HG02588 (cell line): ENCODE measurements around the gene ABCA4.
A peak's percentile ranks its signal among the peaks of the same experiment; 100 is the strongest.

Experiments
- ATAC-seq: cut with Tn5 transposase; IDR thresholded peaks from one replicate; pipeline ENCODE4 v1.9.1; 2021; ENCODE audit warnings: mild to moderate bottlenecking, moderate library complexity; ENCODE audit not compliant: unreplicated experiment

Gene ABCA4

DNA sequence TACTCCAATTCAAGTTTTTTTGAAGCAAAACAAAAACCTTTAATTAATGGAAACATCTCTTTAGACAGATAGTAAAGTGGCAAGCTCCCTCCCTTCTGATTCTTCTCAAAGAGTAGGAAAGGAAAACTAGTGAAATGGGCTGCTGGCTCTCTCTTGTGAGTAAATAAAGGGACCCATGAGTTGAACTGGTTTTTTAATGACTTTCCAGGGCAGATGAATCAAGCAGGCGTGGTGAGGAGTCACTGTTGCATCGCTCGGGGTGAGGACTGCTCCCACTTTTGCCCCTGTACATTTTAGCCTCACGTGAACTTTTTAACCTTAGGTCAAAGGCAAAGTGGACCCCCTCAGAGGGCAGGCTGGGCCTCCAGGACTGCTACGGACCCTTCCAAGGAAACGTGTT lies 64.8 kb downstream of the ABCA4 start:
- no peak for ATAC-seq

DNA sequence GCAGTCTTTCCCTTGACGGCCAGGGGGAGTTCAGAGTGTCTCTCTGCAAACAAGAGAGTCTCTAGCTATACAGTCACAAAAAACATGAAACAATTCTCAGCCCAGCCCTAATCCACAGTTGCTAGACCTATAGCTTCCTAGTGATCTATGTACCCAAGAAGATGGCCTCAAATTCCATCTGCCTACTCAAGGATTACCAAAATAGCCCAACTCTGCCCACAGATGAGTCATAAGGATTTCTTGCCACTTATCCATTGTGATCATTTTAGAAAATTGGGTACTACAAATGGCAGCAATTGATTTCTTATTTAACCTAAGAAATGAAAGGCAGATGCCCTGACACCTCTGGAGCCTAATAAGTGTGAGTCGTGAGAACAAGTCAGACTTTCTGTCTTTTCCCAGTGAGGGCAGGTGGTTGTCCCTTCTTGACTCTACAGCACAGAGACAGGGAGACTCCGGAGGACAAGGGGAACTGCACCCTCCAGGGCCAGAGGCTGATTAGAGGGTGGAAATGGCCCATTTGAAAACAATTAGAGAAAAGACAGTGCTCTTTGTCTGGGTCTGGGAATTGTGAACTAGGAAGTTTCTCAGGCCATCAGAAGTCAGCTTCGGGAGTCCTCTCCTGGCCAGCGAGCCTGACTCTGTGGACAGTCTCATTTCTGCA lies 65.4 kb downstream of the ABCA4 start:
- no peak for ATAC-seq

DNA sequence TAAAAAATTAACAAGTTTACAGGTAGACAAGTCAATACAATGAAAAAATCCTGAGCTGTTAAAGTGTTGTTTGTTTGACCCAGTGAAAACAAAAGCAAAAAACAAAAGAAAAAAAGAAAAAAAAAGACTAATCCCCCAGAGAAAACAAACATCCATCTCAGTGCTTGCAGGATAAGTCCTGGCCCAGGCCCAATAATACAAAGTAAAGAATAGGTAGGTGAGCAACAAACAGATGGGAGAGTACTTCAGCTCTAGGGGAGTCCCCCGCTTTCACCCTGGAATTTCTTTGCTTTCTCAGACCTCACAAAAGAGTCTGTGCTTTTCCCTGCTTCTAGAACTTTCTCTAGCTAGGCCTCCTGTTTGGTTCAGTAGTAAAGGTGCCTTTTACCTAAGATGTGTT lies 70.3 kb downstream of the ABCA4 start:
- no peak for ATAC-seq

- ATAC-seq: no peak
Observed at GRCh38 chr1:94050254-94050653, 70.7 kb downstream of the ABCA4 start.

- ATAC-seq: no peak
Observed at GRCh38 chr1:94049791-94050190, 71.2 kb downstream of the ABCA4 start.

- no peak for ATAC-seq
Observed at GRCh38 chr1:94048413-94049164, 72.4 kb downstream of the ABCA4 start.

- ATAC-seq: no peak
Observed at GRCh38 chr1:94047949-94048348, 73.0 kb downstream of the ABCA4 start.

GRCh38 chr1:94045465-94046056 lies 75.4 kb downstream of the ABCA4 start:
- no peak for ATAC-seq

- ATAC-seq: no peak
Observed at GRCh38 chr1:94044891-94045290, 76.1 kb downstream of the ABCA4 start.

DNA sequence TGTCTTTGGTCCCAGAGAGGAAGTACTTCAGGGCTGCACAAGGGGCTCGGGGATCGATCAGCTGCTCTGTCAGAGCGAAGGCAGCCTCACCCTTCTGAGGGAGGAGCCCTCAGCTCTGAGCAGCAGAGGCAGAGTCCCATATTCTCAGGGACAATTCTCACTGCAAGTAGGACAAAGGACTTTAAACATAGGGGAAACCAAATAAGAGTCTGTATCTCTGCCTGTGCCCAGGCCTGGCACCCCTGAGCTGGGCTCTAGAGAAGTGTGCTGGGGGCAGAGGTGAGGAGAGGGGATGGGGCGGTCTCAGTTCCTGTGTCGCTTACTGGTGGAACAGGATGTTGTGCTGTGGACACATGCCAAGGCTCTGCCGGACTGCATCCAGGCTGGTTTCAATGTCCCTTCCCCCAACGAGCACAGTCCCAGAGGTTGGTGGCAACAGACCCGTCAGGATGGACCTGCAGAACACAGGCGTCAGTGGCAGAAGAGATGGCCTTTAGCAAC lies 76.6 kb downstream of the ABCA4 start:
- no peak for ATAC-seq

- ATAC-seq: no peak
Observed at GRCh38 chr1:94043738-94044289, 77.1 kb downstream of the ABCA4 start.

GRCh38 chr1:94042388-94042787 lies 78.6 kb downstream of the ABCA4 start:
- no peak for ATAC-seq

DNA sequence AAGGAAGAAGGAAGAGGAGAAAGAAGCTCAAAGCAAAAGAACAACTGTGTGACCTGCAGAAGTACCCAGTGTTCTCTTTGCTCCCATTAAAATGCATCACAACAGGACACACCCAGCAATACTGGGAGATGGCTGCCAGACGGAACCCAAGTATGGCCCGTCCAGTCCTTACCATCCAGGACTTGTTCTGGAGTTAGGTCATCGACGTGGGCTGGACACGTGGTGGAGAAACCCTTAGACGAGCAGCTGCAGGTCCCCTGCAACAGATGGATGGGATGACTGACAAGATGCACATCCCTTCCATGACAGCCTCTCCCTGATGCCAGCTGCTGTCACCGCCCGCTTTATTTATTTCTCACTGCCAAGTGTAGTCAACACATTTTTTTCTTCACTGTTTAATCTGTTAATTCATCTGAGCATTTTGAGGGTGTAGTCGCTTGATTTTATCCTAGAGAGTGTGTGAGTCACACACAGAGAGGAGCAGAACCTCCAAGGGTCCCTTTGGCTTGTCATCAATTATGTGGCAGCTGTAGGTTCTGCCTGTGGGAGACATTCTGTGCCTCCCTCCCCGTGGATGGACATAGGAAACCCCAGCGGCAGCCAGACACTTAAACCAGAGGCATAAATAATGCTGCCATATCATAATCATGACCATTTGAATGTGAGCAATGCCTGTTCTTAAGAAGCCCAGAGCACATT lies 80.9 kb downstream of the ABCA4 start:
- no peak for ATAC-seq

DNA sequence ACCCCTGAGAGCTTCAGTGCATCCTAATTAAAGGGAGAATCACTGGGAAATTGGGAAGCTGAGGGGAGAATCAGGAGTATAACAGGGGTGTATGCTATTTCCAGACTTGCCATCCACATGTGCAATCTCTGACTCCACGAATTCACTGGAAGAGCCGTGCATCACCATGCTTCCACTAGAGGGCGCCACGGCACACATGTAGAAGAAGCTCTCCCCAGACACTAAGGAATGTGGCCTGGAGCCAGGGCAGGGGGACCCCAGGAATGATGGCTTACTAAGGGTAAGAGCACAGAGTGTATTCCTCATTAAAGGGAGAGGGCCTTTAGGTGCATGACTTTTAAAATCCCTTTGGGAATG lies 81.5 kb downstream of the ABCA4 start:
- ATAC-seq: no peak

DNA sequence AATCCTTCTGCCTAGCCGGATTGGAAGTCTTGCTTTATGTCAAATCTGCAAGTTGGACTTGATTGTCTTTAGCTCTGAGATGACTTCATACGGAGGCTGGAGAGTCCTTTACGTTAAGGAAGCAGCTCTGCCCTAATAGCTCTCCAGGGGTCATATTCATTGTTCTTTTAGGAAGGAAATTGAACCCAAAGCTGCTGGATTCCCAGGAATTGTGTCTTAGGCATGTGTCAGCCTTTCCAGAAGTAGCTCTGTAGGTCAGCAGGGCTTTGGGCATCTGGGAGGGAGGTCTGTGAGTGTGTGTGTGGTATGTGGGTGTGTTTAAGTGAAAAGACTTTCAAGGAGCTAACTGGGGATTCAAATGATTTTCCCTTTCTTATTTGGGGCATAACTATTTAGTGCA lies 82.4 kb downstream of the ABCA4 start:
- no peak for ATAC-seq

- ATAC-seq: peak; percentile 59
Observed at GRCh38 chr1:94037392-94038229, 83.3 kb downstream of the ABCA4 start.

- no peak for ATAC-seq
Observed at GRCh38 chr1:94036730-94037129, 84.2 kb downstream of the ABCA4 start.

DNA sequence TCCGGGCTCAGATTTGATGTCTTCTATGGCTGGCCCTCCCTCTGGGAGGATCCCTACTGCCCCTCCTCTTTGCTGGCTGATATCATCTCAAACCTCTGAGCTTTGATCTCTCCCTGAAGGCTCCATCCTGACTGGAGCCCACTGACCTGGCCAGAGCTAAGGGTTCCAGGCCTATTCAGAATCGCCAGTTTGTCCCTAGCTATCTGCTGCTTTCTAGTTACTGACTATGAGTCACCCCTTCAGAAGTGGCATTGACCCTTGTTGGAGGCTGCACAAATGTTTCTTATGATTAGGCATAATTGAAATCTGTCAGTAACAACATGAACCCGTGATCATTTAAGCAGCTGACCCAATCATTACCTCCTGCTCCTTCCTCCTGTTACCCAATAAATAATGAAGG lies 87.1 kb downstream of the ABCA4 start:
- ATAC-seq: no peak

DNA sequence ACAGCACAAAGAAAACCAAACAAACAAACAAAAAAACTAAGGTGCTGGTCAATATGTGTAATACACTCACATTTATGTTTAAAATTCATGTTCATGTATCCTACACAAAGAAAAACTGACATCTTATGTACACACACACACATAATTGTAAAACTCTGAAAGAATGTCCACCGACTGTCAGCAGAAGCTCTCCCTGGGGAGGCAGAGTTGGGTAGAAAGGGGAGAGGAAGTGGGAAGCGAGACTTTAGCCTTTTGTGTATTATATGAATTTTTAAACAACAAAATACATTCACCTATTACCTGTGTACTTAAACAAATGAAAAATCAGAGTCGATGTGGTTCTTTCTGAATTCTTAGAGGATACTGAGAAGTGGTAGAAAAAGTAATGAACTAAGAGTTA lies 88.3 kb downstream of the ABCA4 start:
- no peak for ATAC-seq

DNA sequence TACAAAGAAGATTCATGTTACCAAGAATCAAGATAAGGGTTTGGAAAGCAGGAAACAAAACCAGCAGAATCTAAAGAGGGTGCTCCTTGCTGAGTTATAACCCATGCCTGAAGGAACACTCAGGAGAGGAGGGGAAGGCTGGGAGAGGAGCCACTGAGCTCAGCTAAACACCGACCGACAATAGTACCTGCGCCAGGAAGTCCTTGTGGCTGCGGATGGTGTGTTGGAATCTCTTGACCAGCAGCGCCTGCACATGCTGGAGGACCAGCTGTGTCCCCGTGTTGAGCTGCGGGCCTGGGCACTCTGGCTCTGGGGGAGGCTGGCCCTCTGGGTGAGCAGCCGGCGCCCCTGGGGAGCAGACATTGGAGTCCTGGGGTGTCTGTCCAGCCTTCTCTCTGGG lies 89.4 kb downstream of the ABCA4 start:
- no peak for ATAC-seq
